CD4-positive, alpha-beta T cell (primary cell): ENCODE measurements around the gene OTULINL. TPM values are rescaled to one million over a fixed set of nuclear protein-coding genes. Genes with fewer than 3 reads are reported as not detected.

Experiments used
- ATAC-seq: fragments of 200-7000 bp; cut with Tn5 transposase; one replicate; pipeline ENCODE4 v1.10.0; 2022; ENCODE audit warnings: mild to moderate bottlenecking; ENCODE audit not compliant: poor library complexity
- CTCF ChIA-PET: fragments of 350-600 bp; sonication (Branson Sonifier 250); formaldehyde crosslinking; loops from one replicate; lab custom pipeline; 2021; ENCODE audit warnings: antibody characterized with exemption, inconsistent platforms; lab: Charles Lee
- POLR2A ChIA-PET: fragments of 350-600 bp; sonication (Branson Sonifier 250); formaldehyde crosslinking; loops from one replicate; lab custom pipeline; 2021; ENCODE audit warnings: antibody characterized with exemption, inconsistent platforms; lab: Charles Lee
- DNase-seq, 14 experiments: peaks; one replicate each; pipeline ENCODE4 v3.0.0-alpha.2; 2013 to 2020; ENCODE audit warnings: mixed read lengths in 2 of 14
- H3K27ac ChIP-seq, 2 donors: one replicate each; pipeline versions ENCODE4 v1.5.1 to v1.7.0; 2013; ENCODE audit warnings: low read length in 2 of 2, low read depth in 1 of 2, mild to moderate bottlenecking in 1 of 2
- H3K27me3 ChIP-seq, 2 experiments: 1 replicate in 1 of 2; 2 replicates in 1 of 2; pipeline versions ENCODE4 v1.6.1 to v1.7.0; 2013; ENCODE audit warnings: low read length in 2 of 2, control low read depth in 1 of 2, mild to moderate bottlenecking in 1 of 2, moderate library complexity in 1 of 2; ENCODE audit not compliant: insufficient read depth in 2 of 2, control insufficient read depth in 1 of 2
- H3K36me3 ChIP-seq: one replicate; pipeline ENCODE4 v1.6.1; 2013; ENCODE audit warnings: low read length, control low read depth; ENCODE audit not compliant: insufficient read depth
- H3K4me1 ChIP-seq: one replicate; pipeline ENCODE4 v1.6.1; 2013; ENCODE audit warnings: low read length, control low read depth; ENCODE audit not compliant: insufficient read depth
- H3K4me3 ChIP-seq: one replicate; pipeline ENCODE4 v1.5.1; 2013; ENCODE audit warnings: mild to moderate bottlenecking, low read length, moderate library complexity
- H3K9me3 ChIP-seq, 2 experiments: 1 replicate in 1 of 2; 2 replicates in 1 of 2; pipeline versions ENCODE4 v1.6.1 to v1.7.0; 2013; ENCODE audit warnings: low read length in 2 of 2, mild to moderate bottlenecking in 2 of 2, control low read depth in 1 of 2, moderate library complexity in 1 of 2; ENCODE audit not compliant: control insufficient read depth in 1 of 2, insufficient read depth in 1 of 2
- H3K27ac Mint-ChIP-seq: one replicate; pipeline ENCODE4 v1.8.0; 2020; ENCODE audit warnings: mixed read lengths
- H3K27me3 Mint-ChIP-seq: one replicate; pipeline ENCODE4 v1.8.0; 2021; ENCODE audit warnings: mixed read lengths
- H3K36me3 Mint-ChIP-seq: one replicate; pipeline ENCODE4 v1.8.0; 2021; ENCODE audit warnings: low read depth, mixed read lengths
- H3K4me1 Mint-ChIP-seq: one replicate; pipeline ENCODE4 v1.8.0; 2021; ENCODE audit warnings: low read depth, mixed read lengths
- H3K4me3 Mint-ChIP-seq: one replicate; pipeline ENCODE4 v1.8.0; 2020; ENCODE audit warnings: mild to moderate bottlenecking, mixed read lengths
- H3K9me3 Mint-ChIP-seq: one replicate; pipeline ENCODE4 v1.8.0; 2020; ENCODE audit warnings: mixed read lengths
- intact Hi-C, 2 experiments: fragments of 100-400 bp; cut with DNase I in 1 of 2; cut with micrococcal nuclease in 1 of 2; formaldehyde crosslinking; loops; one replicate each; pipeline versions ENCODE4 v1.15.1 to v1.9.0; 2023 to 2025; cut with DNase I, micrococcal nuclease
- total RNA-seq, 174 experiments: library from RNA in 2 of 174; stranded (reverse) in 2 of 174; gene quantifications; one replicate each; pipeline ENCODE4 v1.2.3 and lab custom pipeline; 2021 to 2026
- TF ChIP-seq, protein P1 (sequence below): fragments of 200-600 bp; IDR thresholded peaks from one replicate; pipeline ENCODE4 v1.8.0; 2022; ENCODE audit warnings: antibody characterized with exemption, mild to moderate bottlenecking

OTULINL gene
- total RNA-seq, 2 experiments from 2014 or later, result 55.6 to 60.9 TPM

DNA sequence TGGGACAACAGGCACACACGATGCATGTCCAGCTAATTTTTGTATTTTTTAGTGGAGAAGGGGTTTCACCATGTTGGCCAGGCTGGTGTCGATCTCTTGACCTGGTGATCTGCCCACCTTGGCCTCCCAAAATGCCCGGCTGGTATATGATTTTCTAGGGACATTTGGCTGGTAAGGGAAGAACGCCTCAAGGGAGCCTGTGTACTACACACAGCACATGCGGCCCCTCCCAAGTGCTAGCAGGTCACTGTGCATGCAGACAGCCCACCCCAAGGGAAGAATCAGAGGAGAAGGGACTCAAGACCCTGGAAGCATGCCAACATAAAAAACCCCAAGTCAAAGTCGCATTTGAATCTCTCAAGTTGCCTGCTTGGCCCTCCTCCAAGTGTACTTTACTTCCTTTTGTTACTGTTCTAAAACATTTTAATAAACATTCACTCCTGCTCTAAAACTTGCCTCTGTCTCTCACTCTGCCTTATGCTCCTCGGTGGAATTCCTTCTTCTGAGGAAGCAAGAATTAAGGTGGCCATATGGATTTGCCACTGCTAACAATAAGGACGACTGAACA is 24.3 kb upstream of the OTULINL start:
- Mint-ChIP-seq H3K4me3 (no peak overlapping the region), H3K27me3 (no peaks in the 10 kb centered on the region), H3K9me3 (no peaks in the 10 kb centered on the region), H3K36me3 (no peaks in the 10 kb centered on the region), H3K4me1 (peaks cover 18% of the 10 kb centered on the region), H3K27ac (no peak overlapping the region)
- ChIA-PET POLR2A (no interaction called here), CTCF (no interaction called here)
- DNase-seq (no peak), ATAC-seq (no peak)
- Histone ChIP-seq H3K4me1 (peaks cover 20% of the 10 kb centered on the region), H3K36me3 (no peaks in the 10 kb centered on the region), H3K27ac (no peak overlapping the region), H3K9me3 (peaks cover 0 to 4% of the 10 kb centered on the region in 2 experiments), H3K4me3 (no peak overlapping the region), H3K27me3 (peaks cover 0 to 8% of the 10 kb centered on the region in 2 experiments)
- TF ChIP-seq, protein P1, sequence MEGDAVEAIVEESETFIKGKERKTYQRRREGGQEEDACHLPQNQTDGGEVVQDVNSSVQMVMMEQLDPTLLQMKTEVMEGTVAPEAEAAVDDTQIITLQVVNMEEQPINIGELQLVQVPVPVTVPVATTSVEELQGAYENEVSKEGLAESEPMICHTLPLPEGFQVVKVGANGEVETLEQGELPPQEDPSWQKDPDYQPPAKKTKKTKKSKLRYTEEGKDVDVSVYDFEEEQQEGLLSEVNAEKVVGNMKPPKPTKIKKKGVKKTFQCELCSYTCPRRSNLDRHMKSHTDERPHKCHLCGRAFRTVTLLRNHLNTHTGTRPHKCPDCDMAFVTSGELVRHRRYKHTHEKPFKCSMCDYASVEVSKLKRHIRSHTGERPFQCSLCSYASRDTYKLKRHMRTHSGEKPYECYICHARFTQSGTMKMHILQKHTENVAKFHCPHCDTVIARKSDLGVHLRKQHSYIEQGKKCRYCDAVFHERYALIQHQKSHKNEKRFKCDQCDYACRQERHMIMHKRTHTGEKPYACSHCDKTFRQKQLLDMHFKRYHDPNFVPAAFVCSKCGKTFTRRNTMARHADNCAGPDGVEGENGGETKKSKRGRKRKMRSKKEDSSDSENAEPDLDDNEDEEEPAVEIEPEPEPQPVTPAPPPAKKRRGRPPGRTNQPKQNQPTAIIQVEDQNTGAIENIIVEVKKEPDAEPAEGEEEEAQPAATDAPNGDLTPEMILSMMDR, result no peak
- intact Hi-C loops, result no loop called here

DNA sequence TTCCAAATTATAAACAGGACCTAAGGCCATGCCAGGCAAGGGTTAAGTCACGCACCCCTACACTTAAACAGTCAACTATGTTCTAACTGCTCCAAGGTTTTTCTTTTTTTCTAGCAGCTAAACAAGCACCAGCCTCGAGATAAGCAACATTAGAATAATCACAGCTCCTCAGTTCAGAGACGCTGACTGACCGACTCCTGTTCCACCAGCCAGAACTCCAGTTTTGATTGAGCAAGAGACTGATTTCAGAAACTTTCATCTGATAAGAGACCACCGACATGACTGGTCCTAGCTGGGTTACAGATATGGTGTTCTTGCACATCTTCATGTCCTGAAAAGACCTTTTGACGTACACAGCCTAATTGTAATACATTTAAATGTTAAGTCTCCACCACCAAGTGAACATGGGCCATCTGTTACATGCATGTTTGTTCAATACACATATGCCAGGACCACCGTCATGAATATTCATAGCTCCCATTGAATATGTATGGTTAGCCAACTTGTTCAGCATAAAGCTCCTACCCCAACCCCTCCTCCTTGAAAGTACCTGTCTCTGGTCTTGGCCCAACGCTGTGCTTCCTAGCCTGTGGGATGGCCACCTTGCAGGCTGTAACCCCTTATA is 23.7 kb upstream of the OTULINL start:
- Histone ChIP-seq H3K27me3 (peaks cover 0 to 8% of the 10 kb centered on the region in 2 experiments), H3K4me1 (peaks cover 20% of the 10 kb centered on the region), H3K27ac (no peak overlapping the region), H3K36me3 (no peaks in the 10 kb centered on the region), H3K4me3 (no peak overlapping the region), H3K9me3 (peaks cover 0 to 4% of the 10 kb centered on the region in 2 experiments)
- TF ChIP-seq, protein P1, result no peak
- Mint-ChIP-seq H3K27ac (no peak overlapping the region), H3K4me3 (no peak overlapping the region), H3K36me3 (no peaks in the 10 kb centered on the region), H3K27me3 (no peaks in the 10 kb centered on the region), H3K9me3 (no peaks in the 10 kb centered on the region), H3K4me1 (peaks cover 18% of the 10 kb centered on the region)
- intact Hi-C loops, result no loop called here
- ATAC-seq (no peak), DNase-seq (no peak)
- ChIA-PET CTCF (no interaction called here), POLR2A (interaction anchor here (1.2 kb wide), 1 partner anchor 25 kb away, joined by 3 read pairs; no protein-coding TSS in a partner anchor)

DNA sequence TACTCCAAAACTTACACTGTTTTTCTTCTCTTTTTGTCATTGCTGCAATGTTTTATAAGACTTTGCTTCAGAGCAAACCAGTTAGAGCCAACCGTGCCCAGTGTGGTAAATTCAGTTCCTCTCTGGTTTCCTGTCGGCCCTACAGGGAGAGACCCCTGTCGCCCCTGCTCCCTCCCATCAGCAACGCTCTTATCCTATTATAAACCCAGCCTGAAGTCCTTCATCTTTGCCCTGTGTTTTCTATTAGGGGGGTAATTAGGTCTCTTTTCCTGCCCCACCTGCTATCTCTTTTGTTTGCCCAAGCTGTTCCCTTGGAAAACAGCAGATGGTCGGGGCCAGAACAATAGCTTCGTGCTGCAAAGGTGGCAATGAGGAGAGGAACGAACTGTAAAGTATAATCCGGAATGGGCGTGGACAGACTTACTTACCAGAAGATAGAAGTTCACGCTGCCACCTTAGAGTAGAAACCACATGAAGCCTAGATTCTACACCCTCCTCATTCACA is 21.4 kb upstream of the OTULINL start:
- ChIA-PET CTCF (no interaction called here), POLR2A (interaction anchor here (0.7 to 2.3 kb wide), 2 partner anchors 16 to 22 kb away, joined by 4 to 13 read pairs; no protein-coding TSS in a partner anchor)
- Mint-ChIP-seq H3K27ac (peak overlapping the region; percentile 57), H3K27me3 (no peaks in the 10 kb centered on the region), H3K4me3 (peak overlapping the region; percentile 81), H3K4me1 (peaks cover 18% of the 10 kb centered on the region), H3K9me3 (no peaks in the 10 kb centered on the region), H3K36me3 (no peaks in the 10 kb centered on the region)
- Histone ChIP-seq H3K36me3 (no peaks in the 10 kb centered on the region), H3K4me3 (no peak overlapping the region), H3K9me3 (no peaks in the 10 kb centered on the region), H3K4me1 (peaks cover 20% of the 10 kb centered on the region), H3K27ac (peak overlapping the region in 1 of 2 donors; percentile 30), H3K27me3 (no peaks in the 10 kb centered on the region)
- ATAC-seq, result peak; percentile 71
- TF ChIP-seq, protein P1, result no peak
- peak in 5 of 14 experiments; percentile 2 to 26 (median 23) for DNase-seq
- intact Hi-C loops, result no loop called here
